Measurements from ENCODE around the gene FBLN2.
A peak's percentile ranks its signal among the peaks of the same experiment; 100 is the strongest.
"Not testable (repeated sequence)": the region's sequence is repeated elsewhere in the genome, so short reads cannot be mapped to it uniquely, and the experiment has no call there.

FBLN2 gene

GRCh38 chr3:13550791-13551360, 2.0 kb downstream of the FBLN2 start:
- DNase-seq = no peak

- no peak for DNase-seq
Measured at GRCh38 chr3:13552857-13553652, 4.1 kb downstream of the FBLN2 start.

DNA sequence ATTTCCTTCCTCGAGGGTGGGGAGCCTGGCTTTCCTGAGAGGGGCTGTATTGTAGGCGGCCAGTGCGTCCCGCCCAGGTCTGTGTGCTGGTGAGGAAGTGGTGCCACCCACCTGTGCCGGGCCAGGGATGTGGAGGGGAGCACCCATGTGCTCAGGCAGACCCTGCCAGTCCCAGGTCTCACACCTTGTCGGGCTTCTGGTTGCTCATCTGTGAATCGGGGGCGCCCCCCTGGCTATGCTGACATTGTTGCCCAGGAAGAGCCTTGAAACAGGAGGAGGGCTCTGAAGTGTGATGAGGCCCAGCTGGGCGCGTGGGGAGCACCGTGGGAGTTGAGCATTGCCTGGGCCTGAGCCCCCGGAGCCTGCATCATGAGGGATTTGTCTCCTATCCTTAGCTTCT, 4.8 kb downstream of the FBLN2 start:
- no peak for DNase-seq

DNA sequence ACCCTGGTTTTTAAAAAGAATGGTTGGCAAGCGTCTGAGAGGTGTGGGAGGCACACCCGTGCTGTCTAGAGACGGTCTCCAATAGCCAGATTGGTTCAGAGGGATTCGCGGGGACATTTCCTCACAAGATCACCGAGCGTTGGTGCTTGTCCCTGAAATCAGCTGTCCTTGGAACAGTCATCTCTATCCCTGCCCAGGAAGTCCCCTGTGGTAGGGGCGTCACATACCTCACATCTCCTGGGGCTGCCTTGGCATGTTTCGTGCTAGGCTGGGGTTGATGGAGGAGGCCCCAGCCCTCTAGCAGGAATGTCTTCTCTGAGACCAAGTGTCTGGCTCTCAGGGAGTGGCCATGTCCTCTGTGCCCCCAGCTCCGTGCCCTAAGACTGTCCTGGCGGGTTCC, 6.8 kb downstream of the FBLN2 start:
- DNase-seq = no peak

GRCh38 chr3:13556207-13556606, 7.3 kb downstream of the FBLN2 start:
- no peak for DNase-seq

DNA sequence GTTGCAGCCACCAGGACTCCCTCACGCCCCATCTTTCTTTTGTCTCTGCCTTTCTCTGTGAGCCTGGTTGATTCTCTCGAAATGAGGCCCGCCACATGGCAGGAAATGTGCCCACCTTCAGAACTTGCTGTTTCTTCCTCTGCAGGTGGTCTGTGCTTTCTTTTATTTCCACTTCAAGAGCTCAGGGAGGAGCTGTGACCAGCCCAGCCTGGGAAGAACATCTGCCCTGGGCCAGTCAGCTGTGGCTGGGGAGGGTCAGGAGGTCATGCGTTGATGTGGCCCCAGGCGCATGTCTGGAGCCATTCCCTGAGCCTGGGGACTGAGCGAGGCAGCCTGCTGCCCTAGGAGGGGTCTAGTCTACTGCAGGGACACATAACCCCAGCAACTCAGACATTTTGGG, 8.0 kb downstream of the FBLN2 start:
- no peak for DNase-seq

DNA sequence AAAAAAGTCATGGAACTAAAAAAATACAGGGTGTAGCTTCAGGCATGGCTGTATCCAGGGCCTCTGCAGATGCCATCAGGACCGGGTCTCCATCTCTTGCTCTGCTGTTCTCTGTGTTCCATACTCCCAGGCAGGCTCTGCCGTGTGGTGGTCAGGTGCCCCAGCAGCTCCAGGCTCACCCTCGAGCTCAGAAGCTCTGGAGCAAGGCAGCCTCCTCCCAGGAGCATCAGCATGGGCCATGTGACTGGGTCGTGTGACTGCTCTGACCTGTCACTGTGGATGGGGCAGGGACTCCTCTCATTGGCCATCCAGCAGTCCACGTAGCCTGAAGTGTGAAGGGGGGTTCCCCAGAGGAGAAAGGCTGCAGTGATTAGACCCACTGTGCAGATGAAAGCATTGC, 8.5 kb downstream of the FBLN2 start:
- DNase-seq = no peak

DNA sequence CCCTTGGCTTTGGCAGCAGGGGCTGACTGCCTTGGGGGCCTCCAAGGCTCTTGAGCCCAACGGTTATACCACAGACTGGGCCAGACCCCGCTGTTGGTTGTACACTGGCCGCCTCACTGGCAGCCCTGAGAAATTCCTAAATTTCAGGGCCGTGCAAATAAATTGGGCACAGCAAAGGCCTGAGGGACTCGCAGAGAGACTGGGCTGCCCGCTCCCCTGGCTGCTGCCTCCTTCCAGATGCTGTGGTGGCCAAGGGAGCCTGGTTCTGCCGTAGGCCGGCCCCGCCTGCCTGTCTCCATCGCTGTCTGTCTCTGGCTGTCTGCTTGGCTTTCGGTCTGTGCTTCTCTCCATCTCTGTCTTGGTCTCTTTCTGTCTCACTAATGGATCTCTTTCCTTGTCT, 9.0 kb downstream of the FBLN2 start:
- DNase-seq = no peak

DNA sequence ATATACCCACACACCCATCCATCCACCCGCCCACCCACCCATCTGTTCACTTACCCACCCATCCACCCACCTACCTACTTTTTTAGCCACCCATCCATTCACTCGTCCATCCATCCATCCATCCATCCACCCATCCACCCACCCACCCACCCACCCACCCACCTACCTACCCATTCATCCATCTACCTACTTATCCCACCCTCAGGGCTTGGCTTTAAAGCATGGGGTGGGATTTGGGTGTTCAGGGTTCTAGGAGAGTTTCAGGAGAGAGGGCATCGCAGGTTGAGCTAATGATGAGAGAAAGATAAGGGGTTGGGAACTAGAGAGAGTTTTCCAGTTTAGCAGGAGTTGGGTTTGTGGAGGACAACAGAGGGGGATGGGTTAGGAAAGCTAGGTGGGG, 9.7 kb downstream of the FBLN2 start:
- DNase-seq = no peak

DNA sequence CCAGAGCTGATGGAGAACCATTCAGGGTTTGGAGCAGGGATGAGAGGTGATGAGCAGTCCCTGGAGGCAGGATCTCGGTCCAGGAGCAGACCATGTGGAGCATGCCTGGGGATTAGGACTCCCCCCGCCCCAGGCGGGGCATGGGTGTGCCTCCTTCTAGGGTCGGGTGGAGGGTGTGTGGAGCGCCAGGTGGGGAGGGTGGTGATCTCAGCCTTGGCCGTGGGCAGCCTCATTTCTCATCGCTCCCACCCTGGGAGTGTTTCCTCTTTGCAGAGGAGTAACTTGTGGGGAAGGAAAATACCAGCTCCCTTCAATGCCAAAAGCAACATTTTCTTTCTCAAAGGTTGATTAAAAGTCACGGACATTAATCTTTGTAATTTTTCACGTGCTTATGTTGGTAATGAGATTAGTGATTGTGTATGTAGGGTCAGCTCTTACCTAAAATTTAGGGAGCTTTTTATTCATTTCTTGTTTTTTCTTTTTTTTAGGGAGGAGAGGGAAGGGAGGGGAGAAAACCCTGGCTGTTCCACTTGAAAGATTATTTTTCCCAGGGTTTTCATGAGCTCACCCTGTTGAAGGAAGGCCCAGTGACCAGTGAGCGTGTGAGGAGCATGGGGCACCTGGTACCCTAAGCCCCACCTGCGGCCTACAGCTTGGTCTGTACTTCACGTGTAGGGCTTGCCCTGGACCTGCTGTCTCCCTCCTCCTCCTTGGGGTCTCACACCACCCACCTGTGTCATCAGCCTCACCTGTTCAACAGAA, 11.0 kb downstream of the FBLN2 start:
- no peak for DNase-seq

DNA sequence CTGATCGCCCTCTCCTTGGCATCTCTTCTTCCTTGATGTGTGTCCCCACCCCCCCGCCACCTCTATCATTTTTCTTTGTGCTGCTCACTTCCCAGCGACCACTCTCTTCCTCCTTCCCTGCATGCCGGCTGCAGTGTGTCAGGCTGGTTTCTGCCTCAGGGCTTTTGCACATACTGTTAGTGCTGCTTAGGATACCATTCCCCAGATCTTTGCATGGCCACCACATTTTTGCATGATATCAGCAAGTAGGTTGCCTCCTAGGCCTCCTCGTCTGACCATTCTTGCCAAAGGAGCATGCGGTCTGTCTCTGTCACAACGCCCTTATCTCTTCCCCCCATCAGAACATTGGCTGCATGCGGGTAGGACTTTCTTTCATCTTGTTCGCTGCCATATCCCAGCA, 12.5 kb downstream of the FBLN2 start:
- no peak for DNase-seq

DNA sequence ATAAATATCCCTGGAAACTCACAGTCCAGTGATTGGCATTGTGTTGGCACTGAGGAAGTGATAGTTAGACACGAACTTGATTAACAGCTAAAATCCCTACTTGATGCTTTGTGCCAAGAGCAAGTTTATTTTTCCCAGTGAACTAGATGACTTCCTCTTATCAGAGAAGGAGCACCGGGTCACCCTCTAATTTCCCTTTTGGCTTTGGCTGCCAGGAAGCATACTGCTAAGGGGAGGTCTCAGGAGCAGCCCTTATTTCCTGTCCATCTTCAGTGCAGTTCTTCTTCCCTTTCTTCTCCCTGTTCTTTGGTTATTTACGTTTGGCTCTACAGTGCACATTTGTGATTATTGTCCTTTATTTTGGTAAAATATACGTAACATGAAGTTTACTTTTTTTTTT, 13.0 kb downstream of the FBLN2 start:
- DNase-seq = no peak

DNA sequence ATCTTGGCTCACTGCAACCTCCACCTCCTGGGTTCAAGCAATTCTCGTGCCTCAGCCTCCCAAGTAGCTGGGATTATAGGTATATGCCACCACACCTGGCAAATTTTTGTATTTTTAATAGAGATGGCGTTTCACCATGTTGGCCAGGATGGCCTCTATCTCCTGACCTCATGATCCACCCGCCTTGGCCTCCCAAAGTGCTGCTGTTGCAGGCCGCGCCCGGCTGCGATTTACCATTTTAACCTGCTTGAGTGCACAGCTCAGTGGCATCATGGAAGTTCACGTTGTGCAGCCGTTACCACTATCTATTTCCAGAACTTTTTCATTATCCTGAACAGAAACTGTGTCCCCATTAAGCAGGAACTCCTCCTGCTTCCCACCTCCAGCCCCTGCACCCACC, 13.5 kb downstream of the FBLN2 start:
- DNase-seq = not testable (repeated sequence)

DNA sequence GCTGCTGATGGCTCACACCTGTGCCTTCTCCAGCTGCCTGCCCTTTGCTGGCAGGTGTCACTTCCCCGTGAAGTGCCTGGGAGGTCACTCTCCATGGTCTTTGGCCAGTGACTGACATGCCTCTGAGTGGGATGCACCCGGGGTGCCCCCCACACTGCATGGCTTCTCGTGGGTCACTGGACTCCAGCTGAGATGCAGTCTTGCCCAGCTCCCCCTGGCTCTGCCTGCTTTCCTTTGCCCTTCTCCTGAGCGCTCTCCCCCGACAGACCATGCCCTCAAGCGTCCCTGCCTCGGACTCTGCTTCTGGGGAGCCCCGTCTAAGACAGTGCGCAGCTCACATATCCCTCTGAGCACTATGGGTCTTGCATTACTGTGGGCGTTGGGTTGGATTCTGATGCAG, 14.4 kb downstream of the FBLN2 start:
- no peak for DNase-seq

DNA sequence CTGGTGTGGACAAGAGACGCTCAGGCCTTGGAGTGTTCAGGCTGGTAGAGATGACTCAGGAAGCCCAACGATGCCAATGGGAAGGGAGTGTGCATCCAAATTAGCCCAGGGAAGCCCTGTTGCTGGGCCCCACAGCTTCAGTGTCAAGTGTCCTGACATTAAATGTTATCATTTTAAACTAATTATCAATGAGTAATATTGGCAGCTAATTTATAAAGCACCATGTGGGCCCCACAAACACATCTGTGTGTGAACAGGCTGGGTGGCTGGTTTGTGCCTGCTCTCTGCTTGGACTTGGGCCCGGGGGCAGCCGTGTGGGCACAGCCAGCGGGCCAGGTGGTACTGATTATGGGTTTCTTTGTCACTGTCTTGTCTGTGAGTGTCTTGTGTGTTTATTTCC, 15.0 kb downstream of the FBLN2 start:
- no peak for DNase-seq

- DNase-seq = no peak
Measured at GRCh38 chr3:13564751-13565560, 16.0 kb downstream of the FBLN2 start.

DNA sequence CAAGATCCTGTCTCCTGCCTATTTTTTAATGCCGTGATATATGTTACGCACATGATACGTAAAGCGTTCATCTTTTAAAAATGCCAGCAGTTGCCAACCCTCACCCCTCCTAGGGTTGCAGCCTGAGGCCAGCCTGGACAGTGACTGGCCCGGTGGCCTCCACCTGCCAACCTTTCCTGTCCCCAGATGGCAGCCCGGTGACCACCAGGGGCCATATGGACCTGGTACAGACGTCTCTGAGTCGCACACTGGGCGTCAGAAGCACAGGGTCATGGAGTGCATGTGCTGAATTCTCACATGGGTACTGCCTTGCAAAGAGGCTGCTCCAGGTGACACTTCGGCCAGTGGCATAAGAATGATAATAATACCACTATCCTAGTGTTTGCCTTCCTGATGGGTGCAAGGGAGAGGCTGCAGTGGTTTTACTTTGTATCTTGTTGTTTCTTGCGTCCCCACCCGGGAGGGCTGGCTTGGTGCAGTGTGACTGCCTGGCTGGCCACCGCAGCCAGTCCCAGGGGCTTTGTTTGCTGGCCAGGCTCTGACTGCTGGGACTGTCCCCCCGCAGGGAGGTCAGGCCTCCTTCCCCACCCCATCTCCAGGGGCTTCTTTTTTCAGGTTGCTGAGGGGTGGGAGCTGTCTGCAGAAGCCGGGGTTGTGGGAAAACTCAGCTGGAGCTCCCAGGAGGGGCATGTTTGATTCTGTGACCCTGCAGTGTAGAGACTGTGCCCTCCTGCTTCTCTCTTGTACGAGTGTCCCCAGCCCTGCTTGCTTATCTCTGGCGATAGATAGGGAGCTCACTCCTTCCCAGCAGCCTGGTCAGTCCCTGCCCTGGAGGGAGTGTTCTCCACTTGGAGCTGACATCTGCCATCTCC, 16.9 kb downstream of the FBLN2 start:
- no peak for DNase-seq

- DNase-seq = no peak
Measured at GRCh38 chr3:13566453-13566748, 17.5 kb downstream of the FBLN2 start.

DNA sequence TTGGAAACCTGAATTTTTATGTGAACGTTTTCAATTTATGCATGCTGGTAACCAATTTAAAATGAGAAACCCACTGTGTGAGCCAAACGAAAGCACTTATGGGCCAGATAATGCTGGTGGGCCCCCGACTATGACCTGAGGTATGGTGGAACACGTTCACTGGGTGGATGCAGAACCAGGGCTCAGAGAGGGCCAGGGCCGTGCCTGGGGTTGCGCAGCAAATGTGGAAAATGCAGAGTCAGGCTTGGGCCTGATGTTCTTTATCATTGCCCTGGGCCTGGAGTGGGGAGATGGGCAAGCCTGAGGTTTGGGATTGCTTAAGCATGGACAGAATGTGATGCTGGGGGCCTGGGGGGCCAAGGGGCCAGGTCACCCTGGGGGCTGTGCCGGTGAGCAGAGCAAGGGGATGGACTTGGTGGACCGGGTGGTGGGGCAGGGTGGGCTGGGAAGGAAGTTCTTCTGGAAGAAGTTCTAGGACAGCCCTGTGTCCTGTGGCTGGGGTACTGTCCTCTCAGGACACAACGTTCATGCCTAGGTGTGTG, 17.9 kb downstream of the FBLN2 start:
- no peak for DNase-seq

- no peak for DNase-seq
Measured at GRCh38 chr3:13567684-13568514, 19.0 kb downstream of the FBLN2 start.

DNA sequence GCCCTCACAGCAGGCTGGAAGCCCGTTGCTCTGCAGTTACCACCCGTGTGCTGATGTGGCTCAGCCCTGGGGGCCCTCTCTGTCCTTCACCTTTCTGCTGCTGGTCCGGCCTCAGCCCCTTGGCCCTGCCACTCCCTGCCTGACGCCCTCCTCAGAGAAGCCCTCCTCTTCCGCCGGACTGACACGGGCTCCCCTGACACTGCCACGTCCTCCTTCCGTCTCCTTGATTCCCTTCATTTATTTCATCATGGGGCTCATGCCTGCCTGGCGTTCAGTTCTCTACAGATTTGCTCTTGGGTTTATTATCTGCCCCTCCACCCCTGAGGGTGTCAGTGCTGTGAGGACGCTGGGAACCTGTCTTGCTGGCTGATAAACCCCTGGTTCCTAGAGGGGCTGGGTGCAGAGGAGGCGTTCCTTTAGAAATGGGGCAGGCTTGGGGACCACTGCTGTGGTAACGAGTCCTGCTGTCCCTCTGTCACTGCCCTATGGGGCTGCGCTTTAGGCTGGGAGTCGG, 19.6 kb downstream of the FBLN2 start:
- peak; percentile 45 for DNase-seq
